WTC11 (cell line): Measurements from ENCODE around the gene CEP63. TPM values are rescaled to one million over a fixed set of nuclear protein-coding genes. Genes with fewer than 3 reads are reported as not detected.
A peak's percentile ranks its signal among the peaks of the same experiment; 100 is the strongest.

Experiments
- ATAC-seq: fragments of 200-7000 bp; cut with Tn5 transposase; 2 replicates; pipeline ENCODE4 v1.10.0; 2021; ENCODE audit warnings: mild to moderate bottlenecking, moderate library complexity
- CTCF ChIA-PET: fragments of 300-600 bp; sonication (Branson Sonifier 250); formaldehyde crosslinking; loops from one replicate; lab custom pipeline; 2021; ENCODE audit warnings: antibody characterized with exemption; lab: Charles Lee
- POLR2A ChIA-PET: fragments of 350-600 bp; sonication (Branson Sonifier 250); formaldehyde crosslinking; loops from one replicate; lab custom pipeline; 2021; ENCODE audit warnings: antibody characterized with exemption; lab: Charles Lee
- DNase-seq: peaks from one replicate; pipeline ENCODE4 v3.0.0; 2021; ENCODE audit warnings: low spot score
- H3K27ac Mint-ChIP-seq: 2 replicates; pipeline ENCODE4 v1.8.0; 2021; ENCODE audit warnings: mixed read lengths
- H3K27me3 Mint-ChIP-seq: 2 replicates; pipeline ENCODE4 v1.8.0; 2021; ENCODE audit warnings: low read depth, mild to moderate bottlenecking, moderate library complexity, mixed read lengths
- H3K36me3 Mint-ChIP-seq: 2 replicates; pipeline ENCODE4 v1.8.0; 2021; ENCODE audit warnings: mixed read lengths
- H3K4me1 Mint-ChIP-seq: 2 replicates; pipeline ENCODE4 v1.8.0; 2022; ENCODE audit warnings: mixed read lengths
- H3K4me3 Mint-ChIP-seq: 2 replicates; pipeline ENCODE4 v1.8.0; 2021; ENCODE audit warnings: mild to moderate bottlenecking, moderate library complexity, mixed read lengths
- H3K9me3 Mint-ChIP-seq: 2 replicates; pipeline ENCODE4 v1.8.0; 2021; ENCODE audit warnings: mixed read lengths
- FOXJ3 ChIP-seq: sonication (generic); formaldehyde crosslinking; IDR thresholded peaks from 2 replicates; pipeline ENCODE4 v1.9.0; 2021; ENCODE audit warnings: missing genetic modification reagents, mild to moderate bottlenecking, borderline replicate concordance
- JUN ChIP-seq: sonication (generic); formaldehyde crosslinking; IDR thresholded peaks from 2 replicates; pipeline ENCODE4 v1.8.0; 2023; ENCODE audit warnings: mild to moderate bottlenecking, missing genetic modification reagents
- NFATC4 ChIP-seq: fragments of 250-450 bp; sonication (Bioruptor Pico); IDR thresholded peaks from 2 replicates; pipeline ENCODE4 v1.9.0; 2021; ENCODE audit warnings: mild to moderate bottlenecking
- NFYB ChIP-seq: sonication (generic); formaldehyde crosslinking; conservative IDR thresholded peaks from 2 replicates; pipeline ENCODE4 v1.8.0; 2022; ENCODE audit warnings: low read depth, missing genetic modification reagents
- RORB ChIP-seq: fragments of 250-450 bp; sonication (Bioruptor Pico); IDR thresholded peaks from 2 replicates; pipeline ENCODE4 v1.9.0; 2021; ENCODE audit warnings: mild to moderate bottlenecking
- TEAD1 ChIP-seq: sonication (generic); formaldehyde crosslinking; IDR thresholded peaks from 2 replicates; pipeline ENCODE4 v1.8.0; 2022; ENCODE audit warnings: mild to moderate bottlenecking, missing genetic modification reagents
- ZNF138 ChIP-seq: sonication (generic); formaldehyde crosslinking; conservative IDR thresholded peaks from 2 replicates; pipeline ENCODE4 v1.8.1; 2022; ENCODE audit warnings: mild to moderate bottlenecking, moderate library complexity, missing genetic modification reagents
- ZNF423 ChIP-seq: fragments of 250-450 bp; sonication (Bioruptor Pico); IDR thresholded peaks from 2 replicates; pipeline ENCODE4 v2.1.2; 2022; ENCODE audit warnings: mild to moderate bottlenecking, moderate library complexity
- total RNA-seq: library from RNA; stranded (reverse); gene quantifications from 3 replicates; pipeline ENCODE4 v1.2.3, GENCODE V29; 2021
- TF ChIP-seq, protein P1 (sequence below): fragments of 250-450 bp; sonication (Bioruptor Pico); conservative IDR thresholded peaks from 2 replicates; pipeline ENCODE4 v1.9.0; 2021; ENCODE audit warnings: mild to moderate bottlenecking
- TF ChIP-seq, protein P2 (sequence below): fragments of 250-450 bp; sonication (Bioruptor Pico); IDR thresholded peaks from 2 replicates; pipeline ENCODE4 v1.9.0; 2021; ENCODE audit warnings: mild to moderate bottlenecking
- TF ChIP-seq, protein P3 (sequence below): fragments of 200-600 bp; IDR thresholded peaks from 2 replicates; pipeline ENCODE4 v1.8.0; 2022; ENCODE audit warnings: antibody characterized with exemption
- TF ChIP-seq, protein P4 (sequence below): sonication (generic); formaldehyde crosslinking; IDR thresholded peaks from 2 replicates; pipeline ENCODE4 v1.8.0; 2022; ENCODE audit warnings: missing genetic modification reagents
- TF ChIP-seq, protein P5 (sequence below): sonication (generic); formaldehyde crosslinking; IDR thresholded peaks from 2 replicates; pipeline ENCODE4 v1.8.0; 2023; ENCODE audit warnings: mild to moderate bottlenecking, missing genetic modification reagents

The CEP63 gene
- total RNA-seq, 1 experiment from 2014 or later, result 28.0 TPM

DNA sequence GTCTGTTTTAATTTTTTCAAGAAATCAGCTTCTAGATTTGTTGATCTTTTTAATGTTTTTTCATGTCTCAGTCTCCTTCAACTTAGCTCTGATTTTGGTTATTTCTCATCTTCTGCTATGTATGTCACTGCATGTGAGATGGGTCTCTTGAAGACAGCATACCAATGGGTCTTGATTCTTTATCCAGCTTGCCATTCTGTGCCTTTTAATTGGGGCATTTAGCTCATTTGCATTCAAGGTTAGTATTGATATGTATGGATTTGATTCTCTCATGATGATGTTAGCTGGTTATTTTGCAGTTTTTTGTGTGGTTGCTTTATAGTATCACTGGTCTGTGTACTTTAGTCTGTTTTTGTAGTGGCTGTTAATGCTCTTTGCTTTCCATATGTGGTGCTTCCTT lies 39.4 kb downstream of the CEP63 start:
- Mint-ChIP-seq H3K27ac (no peak overlapping the region), H3K27me3 (peaks cover 5% of the 10 kb centered on the region), H3K4me3 (no peak overlapping the region), H3K9me3 (peaks cover 55% of the 10 kb centered on the region)
- CTCF ChIA-PET, result interaction anchor here (1.4 kb wide), 1 partner anchor 10 kb away, joined by 4 read pairs; no protein-coding TSS in a partner anchor
- DNase-seq, result no peak
- ATAC-seq, result no peak
- TF ChIP-seq NFYB (CRISPR knock-in tag) (no peak), TEAD1 (CRISPR knock-in tag) (no peak), FOXJ3 (CRISPR knock-in tag) (no peak)
- TF ChIP-seq, protein P1, sequence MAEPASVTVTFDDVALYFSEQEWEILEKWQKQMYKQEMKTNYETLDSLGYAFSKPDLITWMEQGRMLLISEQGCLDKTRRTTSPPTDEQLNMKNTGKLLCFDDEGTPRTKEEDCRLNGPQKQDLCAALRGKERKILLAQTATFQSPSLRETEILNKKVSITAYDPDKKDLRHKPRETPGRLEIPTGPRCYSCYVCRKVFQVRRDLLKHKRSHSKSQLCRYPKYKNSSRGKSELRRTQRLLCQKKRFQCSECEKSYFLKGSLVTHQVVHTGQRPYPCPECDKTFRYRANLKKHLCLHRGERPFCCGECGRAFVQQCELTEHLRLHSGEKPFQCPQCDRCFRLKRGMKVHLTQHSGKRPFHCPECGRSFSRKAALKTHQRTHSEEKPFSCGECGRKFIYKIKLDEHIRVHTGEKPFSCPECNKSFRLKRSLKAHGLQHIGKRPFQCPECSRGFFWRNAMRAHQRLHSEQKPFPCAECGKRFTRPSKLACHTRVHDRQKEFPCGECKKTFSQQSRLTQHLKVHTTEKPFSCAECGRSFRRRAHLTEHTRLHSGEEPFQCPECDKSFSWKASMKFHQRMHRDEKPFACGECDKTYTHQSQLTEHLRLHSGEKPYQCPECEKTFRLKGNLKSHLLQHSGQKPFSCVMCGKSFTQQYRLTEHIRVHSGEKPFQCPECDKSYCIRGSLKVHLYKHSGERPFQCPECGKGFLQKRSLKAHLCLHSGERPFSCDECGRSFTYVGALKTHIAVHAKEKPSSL, result no peak
- TF ChIP-seq, all 79 proteins: peak for 0
- H3K4me1 Mint-ChIP-seq, result no peaks in the 10 kb centered on the region; the same call in 1 of the 2 replicates
- POLR2A ChIA-PET, result no interaction called here
- H3K36me3 Mint-ChIP-seq, result peaks cover 49% of the 10 kb centered on the region

DNA sequence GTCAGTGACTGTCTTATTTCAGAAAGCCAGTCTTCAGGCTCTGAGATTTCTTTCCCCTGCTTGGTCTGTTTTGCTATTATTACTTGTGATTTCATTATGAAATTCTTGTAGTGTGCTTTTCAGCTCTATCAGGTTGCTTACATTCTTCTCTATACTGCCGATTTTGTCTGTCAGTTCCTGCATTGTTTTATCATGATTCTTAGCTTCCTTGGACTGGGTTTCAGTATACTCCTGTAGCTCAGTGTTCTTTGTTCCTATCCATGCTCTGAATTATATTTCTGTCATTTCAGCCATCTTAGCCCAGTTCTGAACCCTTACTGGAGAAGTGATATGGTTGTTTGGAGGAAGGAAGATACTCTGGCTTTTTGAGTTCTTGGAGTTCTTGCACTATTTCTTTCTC lies 40.5 kb downstream of the CEP63 start:
- H3K36me3 Mint-ChIP-seq, result peaks cover 48% of the 10 kb centered on the region
- TF ChIP-seq JUN (CRISPR knock-in tag) (no peak), ZNF138 (CRISPR knock-in tag) (no peak), NFATC4 (CRISPR knock-in tag) (no peak)
- TF ChIP-seq, protein P2, sequence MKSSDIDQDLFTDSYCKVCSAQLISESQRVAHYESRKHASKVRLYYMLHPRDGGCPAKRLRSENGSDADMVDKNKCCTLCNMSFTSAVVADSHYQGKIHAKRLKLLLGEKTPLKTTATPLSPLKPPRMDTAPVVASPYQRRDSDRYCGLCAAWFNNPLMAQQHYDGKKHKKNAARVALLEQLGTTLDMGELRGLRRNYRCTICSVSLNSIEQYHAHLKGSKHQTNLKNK (CRISPR knock-in tag), result no peak
- CTCF ChIA-PET, result interaction anchor here (0.6 to 1.7 kb wide), 8 partner anchors 11 to 177 kb away, joined by 3 to 5 read pairs (median 4); no protein-coding TSS in a partner anchor

DNA sequence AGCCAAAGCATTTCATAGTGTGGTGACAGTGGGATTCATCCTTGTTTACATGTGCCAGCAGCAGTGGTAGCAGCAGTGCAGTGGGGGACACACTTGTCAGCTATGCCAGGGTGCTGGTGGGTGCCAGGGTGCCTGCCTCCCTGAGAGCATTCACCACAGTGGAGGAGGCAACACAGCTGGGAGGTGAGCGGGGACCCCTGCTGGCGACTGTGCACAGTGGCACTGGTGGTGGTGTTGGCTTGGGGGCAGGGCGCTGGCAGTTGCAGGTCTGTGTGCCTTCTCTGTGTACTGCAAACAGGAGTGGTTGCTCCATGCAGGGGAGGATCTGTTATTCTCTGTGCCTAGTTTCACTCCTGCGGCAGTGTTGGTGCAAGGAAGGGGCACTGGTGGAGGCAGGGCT lies 41.2 kb downstream of the CEP63 start:
- Mint-ChIP-seq H3K4me1 (no peaks in the 10 kb centered on the region; the same call in 1 of the 2 replicates), H3K36me3 (peaks cover 43% of the 10 kb centered on the region), H3K27ac (no peak overlapping the region), H3K4me3 (no peak overlapping the region), H3K9me3 (peaks cover 46% of the 10 kb centered on the region), H3K27me3 (peaks cover 5% of the 10 kb centered on the region)
- TF ChIP-seq, protein P3, sequence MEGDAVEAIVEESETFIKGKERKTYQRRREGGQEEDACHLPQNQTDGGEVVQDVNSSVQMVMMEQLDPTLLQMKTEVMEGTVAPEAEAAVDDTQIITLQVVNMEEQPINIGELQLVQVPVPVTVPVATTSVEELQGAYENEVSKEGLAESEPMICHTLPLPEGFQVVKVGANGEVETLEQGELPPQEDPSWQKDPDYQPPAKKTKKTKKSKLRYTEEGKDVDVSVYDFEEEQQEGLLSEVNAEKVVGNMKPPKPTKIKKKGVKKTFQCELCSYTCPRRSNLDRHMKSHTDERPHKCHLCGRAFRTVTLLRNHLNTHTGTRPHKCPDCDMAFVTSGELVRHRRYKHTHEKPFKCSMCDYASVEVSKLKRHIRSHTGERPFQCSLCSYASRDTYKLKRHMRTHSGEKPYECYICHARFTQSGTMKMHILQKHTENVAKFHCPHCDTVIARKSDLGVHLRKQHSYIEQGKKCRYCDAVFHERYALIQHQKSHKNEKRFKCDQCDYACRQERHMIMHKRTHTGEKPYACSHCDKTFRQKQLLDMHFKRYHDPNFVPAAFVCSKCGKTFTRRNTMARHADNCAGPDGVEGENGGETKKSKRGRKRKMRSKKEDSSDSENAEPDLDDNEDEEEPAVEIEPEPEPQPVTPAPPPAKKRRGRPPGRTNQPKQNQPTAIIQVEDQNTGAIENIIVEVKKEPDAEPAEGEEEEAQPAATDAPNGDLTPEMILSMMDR, result peak; percentile 34
- TF ChIP-seq ZNF423 (CRISPR knock-in tag) (0 out of 2 replicates have a peak, but pooled peaks have one; percentile 12), RORB (no peak)
- TF ChIP-seq, protein P4, sequence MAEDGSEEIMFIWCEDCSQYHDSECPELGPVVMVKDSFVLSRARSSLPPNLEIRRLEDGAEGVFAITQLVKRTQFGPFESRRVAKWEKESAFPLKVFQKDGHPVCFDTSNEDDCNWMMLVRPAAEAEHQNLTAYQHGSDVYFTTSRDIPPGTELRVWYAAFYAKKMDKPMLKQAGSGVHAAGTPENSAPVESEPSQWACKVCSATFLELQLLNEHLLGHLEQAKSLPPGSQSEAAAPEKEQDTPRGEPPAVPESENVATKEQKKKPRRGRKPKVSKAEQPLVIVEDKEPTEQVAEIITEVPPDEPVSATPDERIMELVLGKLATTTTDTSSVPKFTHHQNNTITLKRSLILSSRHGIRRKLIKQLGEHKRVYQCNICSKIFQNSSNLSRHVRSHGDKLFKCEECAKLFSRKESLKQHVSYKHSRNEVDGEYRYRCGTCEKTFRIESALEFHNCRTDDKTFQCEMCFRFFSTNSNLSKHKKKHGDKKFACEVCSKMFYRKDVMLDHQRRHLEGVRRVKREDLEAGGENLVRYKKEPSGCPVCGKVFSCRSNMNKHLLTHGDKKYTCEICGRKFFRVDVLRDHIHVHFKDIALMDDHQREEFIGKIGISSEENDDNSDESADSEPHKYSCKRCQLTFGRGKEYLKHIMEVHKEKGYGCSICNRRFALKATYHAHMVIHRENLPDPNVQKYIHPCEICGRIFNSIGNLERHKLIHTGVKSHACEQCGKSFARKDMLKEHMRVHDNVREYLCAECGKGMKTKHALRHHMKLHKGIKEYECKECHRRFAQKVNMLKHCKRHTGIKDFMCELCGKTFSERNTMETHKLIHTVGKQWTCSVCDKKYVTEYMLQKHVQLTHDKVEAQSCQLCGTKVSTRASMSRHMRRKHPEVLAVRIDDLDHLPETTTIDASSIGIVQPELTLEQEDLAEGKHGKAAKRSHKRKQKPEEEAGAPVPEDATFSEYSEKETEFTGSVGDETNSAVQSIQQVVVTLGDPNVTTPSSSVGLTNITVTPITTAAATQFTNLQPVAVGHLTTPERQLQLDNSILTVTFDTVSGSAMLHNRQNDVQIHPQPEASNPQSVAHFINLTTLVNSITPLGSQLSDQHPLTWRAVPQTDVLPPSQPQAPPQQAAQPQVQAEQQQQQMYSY (CRISPR knock-in tag), result no peak
- TF ChIP-seq, protein P5, sequence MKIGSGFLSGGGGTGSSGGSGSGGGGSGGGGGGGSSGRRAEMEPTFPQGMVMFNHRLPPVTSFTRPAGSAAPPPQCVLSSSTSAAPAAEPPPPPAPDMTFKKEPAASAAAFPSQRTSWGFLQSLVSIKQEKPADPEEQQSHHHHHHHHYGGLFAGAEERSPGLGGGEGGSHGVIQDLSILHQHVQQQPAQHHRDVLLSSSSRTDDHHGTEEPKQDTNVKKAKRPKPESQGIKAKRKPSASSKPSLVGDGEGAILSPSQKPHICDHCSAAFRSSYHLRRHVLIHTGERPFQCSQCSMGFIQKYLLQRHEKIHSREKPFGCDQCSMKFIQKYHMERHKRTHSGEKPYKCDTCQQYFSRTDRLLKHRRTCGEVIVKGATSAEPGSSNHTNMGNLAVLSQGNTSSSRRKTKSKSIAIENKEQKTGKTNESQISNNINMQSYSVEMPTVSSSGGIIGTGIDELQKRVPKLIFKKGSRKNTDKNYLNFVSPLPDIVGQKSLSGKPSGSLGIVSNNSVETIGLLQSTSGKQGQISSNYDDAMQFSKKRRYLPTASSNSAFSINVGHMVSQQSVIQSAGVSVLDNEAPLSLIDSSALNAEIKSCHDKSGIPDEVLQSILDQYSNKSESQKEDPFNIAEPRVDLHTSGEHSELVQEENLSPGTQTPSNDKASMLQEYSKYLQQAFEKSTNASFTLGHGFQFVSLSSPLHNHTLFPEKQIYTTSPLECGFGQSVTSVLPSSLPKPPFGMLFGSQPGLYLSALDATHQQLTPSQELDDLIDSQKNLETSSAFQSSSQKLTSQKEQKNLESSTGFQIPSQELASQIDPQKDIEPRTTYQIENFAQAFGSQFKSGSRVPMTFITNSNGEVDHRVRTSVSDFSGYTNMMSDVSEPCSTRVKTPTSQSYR, result 0 out of 2 replicates have a peak, but pooled peaks have one; percentile 38
- peak; percentile 66 for DNase-seq
- CTCF ChIA-PET, result interaction anchor here (0.6 to 1.7 kb wide), 7 partner anchors 10 to 176 kb away, joined by 3 to 5 read pairs (median 3); no protein-coding TSS in a partner anchor
- peak; percentile 98 for ATAC-seq
- POLR2A ChIA-PET, result no interaction called here

More for the DNA sequence above, 40.5 kb downstream of the CEP63 start:
- Mint-ChIP-seq H3K4me3 (no peak overlapping the region), H3K9me3 (peaks cover 51% of the 10 kb centered on the region), H3K4me1 (no peaks in the 10 kb centered on the region; the same call in 1 of the 2 replicates), H3K27ac (no peak overlapping the region), H3K27me3 (peaks cover 5% of the 10 kb centered on the region)
- ATAC-seq, result no peak
- POLR2A ChIA-PET, result no interaction called here
- DNase-seq, result no peak
